Stomach smooth muscle (tissue), 2 donors: ENCODE measurements around the gene GNLY.
"Not testable (repeated sequence)": the region's sequence is repeated elsewhere in the genome, so short reads cannot be mapped to it uniquely, and the experiment has no call there.

Source experiments
- H3K27ac ChIP-seq: one replicate; pipeline ENCODE4 v1.7.0; 2013; ENCODE audit warnings: mild to moderate bottlenecking, low read length, inconsistent platforms
- H3K27me3 ChIP-seq, 2 donors: one replicate each; pipeline ENCODE4 v1.7.0; 2013; ENCODE audit warnings: low read length in 2 of 2; ENCODE audit not compliant: insufficient read depth in 2 of 2, control insufficient read depth in 1 of 2
- H3K36me3 ChIP-seq, 2 donors: one replicate each; pipeline ENCODE4 v1.7.0; 2013; ENCODE audit warnings: low read length in 2 of 2; ENCODE audit not compliant: control insufficient read depth in 2 of 2, insufficient read depth in 2 of 2
- H3K4me1 ChIP-seq: one replicate; pipeline ENCODE4 v1.7.0; 2013; ENCODE audit warnings: low read length; ENCODE audit not compliant: control insufficient read depth, insufficient read depth
- H3K4me3 ChIP-seq, 2 donors: one replicate each; pipeline ENCODE4 v1.7.0; 2013; ENCODE audit warnings: low read length in 2 of 2
- H3K9ac ChIP-seq, 2 donors: one replicate each; pipeline ENCODE4 v1.7.0; 2013; ENCODE audit warnings: low read length in 2 of 2, mild to moderate bottlenecking in 1 of 2
- H3K9me3 ChIP-seq, 2 donors: one replicate each; pipeline ENCODE4 v1.7.0; 2013; ENCODE audit warnings: low read length in 2 of 2; ENCODE audit not compliant: control insufficient read depth in 2 of 2
- donor health status: healthy.
- donor health status: Pancreatic carcinoma.

GNLY gene

GRCh38 chr2:85710687-85711577, 16.8 kb downstream of the GNLY start:
- no peak overlapping the region for H3K4me3 ChIP-seq
- peaks cover 6% of the 10 kb centered on the region for H3K4me1 ChIP-seq
- H3K9me3 ChIP-seq = no peaks in the 10 kb centered on the region
- no peaks in the 10 kb centered on the region for H3K36me3 ChIP-seq
- no peaks in the 10 kb centered on the region for H3K27me3 ChIP-seq
- no peak overlapping the region for H3K9ac ChIP-seq
- peak overlapping the region; percentile 37 for H3K27ac ChIP-seq

GRCh38 chr2:85711578-85712060, 17.5 kb downstream of the GNLY start:
- no peak overlapping the region for H3K9ac ChIP-seq
- H3K27ac ChIP-seq = peak overlapping the region; percentile 37

GRCh38 chr2:85712336-85712735, 18.2 kb downstream of the GNLY start:
- H3K27me3 ChIP-seq = no peaks in the 10 kb centered on the region
- H3K9ac ChIP-seq = no peak overlapping the region
- H3K4me1 ChIP-seq = peaks cover 6% of the 10 kb centered on the region
- no peak overlapping the region for H3K4me3 ChIP-seq
- no peak overlapping the region for H3K27ac ChIP-seq
- H3K36me3 ChIP-seq = no peaks in the 10 kb centered on the region
- H3K9me3 ChIP-seq = no peaks in the 10 kb centered on the region

More at GRCh38 chr2:85711578-85712060, 17.5 kb downstream of the GNLY start:
- Histone ChIP-seq H3K9me3 (no peaks in the 10 kb centered on the region), H3K27me3 (no peaks in the 10 kb centered on the region), H3K4me3 (no peak overlapping the region), H3K36me3 (no peaks in the 10 kb centered on the region), H3K4me1 (peaks cover 6% of the 10 kb centered on the region)

- Histone ChIP-seq H3K36me3 (no peaks in the 10 kb centered on the region), H3K9ac (no peak overlapping the region), H3K9me3 (no peaks in the 10 kb centered on the region), H3K4me1 (peaks cover 6% of the 10 kb centered on the region), H3K27ac (no peak overlapping the region), H3K27me3 (no peaks in the 10 kb centered on the region), H3K4me3 (no peak overlapping the region)
Measured at GRCh38 chr2:85712849-85713612, 18.9 kb downstream of the GNLY start.

- no peak overlapping the region for H3K9ac ChIP-seq
- no peaks in the 10 kb centered on the region for H3K9me3 ChIP-seq
- no peak overlapping the region for H3K4me3 ChIP-seq
- H3K36me3 ChIP-seq = no peaks in the 10 kb centered on the region
- no peak overlapping the region for H3K27ac ChIP-seq
- H3K4me1 ChIP-seq = peaks cover 6% of the 10 kb centered on the region
- H3K27me3 ChIP-seq = no peaks in the 10 kb centered on the region
Measured at GRCh38 chr2:85713836-85714235, 19.7 kb downstream of the GNLY start.

GRCh38 chr2:85714421-85714820, 20.3 kb downstream of the GNLY start:
- H3K27me3 ChIP-seq, H3K9me3 ChIP-seq, H3K4me3 ChIP-seq, H3K4me1 ChIP-seq, H3K27ac ChIP-seq, H3K9ac ChIP-seq, H3K36me3 ChIP-seq: not testable (repeated sequence)

GRCh38 chr2:85714841-85715240, 20.7 kb downstream of the GNLY start:
- H3K9me3 ChIP-seq = no peaks in the 10 kb centered on the region
- H3K4me1 ChIP-seq = peaks cover 13% of the 10 kb centered on the region
- H3K9ac ChIP-seq = no peak overlapping the region
- no peak overlapping the region for H3K4me3 ChIP-seq
- H3K27ac ChIP-seq = no peak overlapping the region
- no peaks in the 10 kb centered on the region for H3K27me3 ChIP-seq
- H3K36me3 ChIP-seq = no peaks in the 10 kb centered on the region

GRCh38 chr2:85716346-85716914, 22.3 kb downstream of the GNLY start:
- Histone ChIP-seq H3K4me1 (peaks cover 12% of the 10 kb centered on the region), H3K4me3 (no peak overlapping the region), H3K9ac (no peak overlapping the region), H3K27me3 (no peaks in the 10 kb centered on the region), H3K9me3 (no peaks in the 10 kb centered on the region), H3K27ac (no peak overlapping the region), H3K36me3 (no peaks in the 10 kb centered on the region)

GRCh38 chr2:85717308-85718008, 23.3 kb downstream of the GNLY start:
- no peak overlapping the region for H3K9ac ChIP-seq

GRCh38 chr2:85718009-85718391, 23.8 kb downstream of the GNLY start:
- Histone ChIP-seq H3K4me3 (no peak overlapping the region), H3K36me3 (no peaks in the 10 kb centered on the region), H3K9me3 (no peaks in the 10 kb centered on the region), H3K27me3 (no peaks in the 10 kb centered on the region), H3K27ac (no peak overlapping the region), H3K9ac (no peak overlapping the region), H3K4me1 (peaks cover 12% of the 10 kb centered on the region)

More at GRCh38 chr2:85717308-85718008, 23.3 kb downstream of the GNLY start:
- no peaks in the 10 kb centered on the region for H3K27me3 ChIP-seq
- H3K4me1 ChIP-seq = peaks cover 12% of the 10 kb centered on the region
- H3K36me3 ChIP-seq = no peaks in the 10 kb centered on the region
- no peak overlapping the region for H3K4me3 ChIP-seq
- no peak overlapping the region for H3K27ac ChIP-seq
- no peaks in the 10 kb centered on the region for H3K9me3 ChIP-seq
